ENCODE data around the gene ASB6.

ASB6 gene

DNA sequence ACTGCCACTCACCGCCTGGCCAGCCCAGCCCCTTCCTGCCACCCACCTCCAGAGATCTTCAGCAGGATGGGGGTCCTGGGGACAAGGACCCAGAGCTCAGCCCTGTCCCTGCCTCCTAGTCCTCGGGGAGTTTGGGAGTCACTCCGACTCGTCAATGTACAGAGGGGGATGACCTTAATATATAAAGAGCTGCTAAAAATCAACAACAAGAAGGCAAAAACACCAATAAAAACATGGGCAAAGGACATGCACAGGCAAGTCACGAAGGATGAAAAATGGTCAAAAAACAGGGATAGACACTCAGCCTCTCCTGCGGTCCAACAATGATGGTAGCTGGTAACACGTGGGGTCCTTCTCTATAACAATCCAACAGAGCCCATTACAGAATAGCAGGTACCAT lies 4.7 kb upstream of the ASB6 start:
- H3K4me3 ChIP-seq (ENCODE audit: low read length): no peak overlapping the region
- DNase-seq (ENCODE audit: low read depth): no peak
- TF ChIP-seq, protein P1, sequence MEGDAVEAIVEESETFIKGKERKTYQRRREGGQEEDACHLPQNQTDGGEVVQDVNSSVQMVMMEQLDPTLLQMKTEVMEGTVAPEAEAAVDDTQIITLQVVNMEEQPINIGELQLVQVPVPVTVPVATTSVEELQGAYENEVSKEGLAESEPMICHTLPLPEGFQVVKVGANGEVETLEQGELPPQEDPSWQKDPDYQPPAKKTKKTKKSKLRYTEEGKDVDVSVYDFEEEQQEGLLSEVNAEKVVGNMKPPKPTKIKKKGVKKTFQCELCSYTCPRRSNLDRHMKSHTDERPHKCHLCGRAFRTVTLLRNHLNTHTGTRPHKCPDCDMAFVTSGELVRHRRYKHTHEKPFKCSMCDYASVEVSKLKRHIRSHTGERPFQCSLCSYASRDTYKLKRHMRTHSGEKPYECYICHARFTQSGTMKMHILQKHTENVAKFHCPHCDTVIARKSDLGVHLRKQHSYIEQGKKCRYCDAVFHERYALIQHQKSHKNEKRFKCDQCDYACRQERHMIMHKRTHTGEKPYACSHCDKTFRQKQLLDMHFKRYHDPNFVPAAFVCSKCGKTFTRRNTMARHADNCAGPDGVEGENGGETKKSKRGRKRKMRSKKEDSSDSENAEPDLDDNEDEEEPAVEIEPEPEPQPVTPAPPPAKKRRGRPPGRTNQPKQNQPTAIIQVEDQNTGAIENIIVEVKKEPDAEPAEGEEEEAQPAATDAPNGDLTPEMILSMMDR (IDR thresholded peaks at IDR 0.05; ENCODE audit: insufficient read depth, low read depth, low read length, missing control alignments): no peak

DNA sequence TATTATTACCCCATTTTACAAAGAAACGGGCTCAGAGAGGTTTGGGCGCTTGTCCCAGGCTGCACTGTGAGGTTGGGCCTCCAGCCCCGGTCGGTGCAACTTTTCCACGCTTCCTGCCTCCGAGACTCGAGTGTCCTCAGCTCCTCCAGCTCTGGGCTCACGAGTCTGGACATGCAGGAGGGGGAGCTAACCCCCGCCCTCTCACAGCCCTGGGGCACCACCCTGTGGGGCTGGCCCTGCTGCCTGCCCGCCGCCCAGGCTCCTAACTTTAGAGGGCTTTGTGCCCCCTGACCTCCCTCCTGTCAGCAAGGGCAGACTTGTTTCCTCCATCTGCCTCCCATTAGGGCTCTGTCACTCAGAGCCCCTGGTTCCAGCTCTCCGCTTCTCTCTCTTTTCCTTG lies 4.3 kb upstream of the ASB6 start:
- H3K4me3 ChIP-seq (ENCODE audit: low read length): no peak overlapping the region
- no peak for DNase-seq (ENCODE audit: low read depth)
- TF ChIP-seq, protein P1 (IDR thresholded peaks at IDR 0.05; ENCODE audit: insufficient read depth, low read depth, low read length, missing control alignments): no peak

- TF ChIP-seq, protein P1 (IDR thresholded peaks at IDR 0.05; ENCODE audit: insufficient read depth, low read depth, low read length, missing control alignments): no peak
- no peak overlapping the region for H3K4me3 ChIP-seq (ENCODE audit: low read length)
- no peak for DNase-seq (ENCODE audit: low read depth)
Observed at GRCh38 chr9:129644902-129645301, 3.0 kb upstream of the ASB6 start.

DNA sequence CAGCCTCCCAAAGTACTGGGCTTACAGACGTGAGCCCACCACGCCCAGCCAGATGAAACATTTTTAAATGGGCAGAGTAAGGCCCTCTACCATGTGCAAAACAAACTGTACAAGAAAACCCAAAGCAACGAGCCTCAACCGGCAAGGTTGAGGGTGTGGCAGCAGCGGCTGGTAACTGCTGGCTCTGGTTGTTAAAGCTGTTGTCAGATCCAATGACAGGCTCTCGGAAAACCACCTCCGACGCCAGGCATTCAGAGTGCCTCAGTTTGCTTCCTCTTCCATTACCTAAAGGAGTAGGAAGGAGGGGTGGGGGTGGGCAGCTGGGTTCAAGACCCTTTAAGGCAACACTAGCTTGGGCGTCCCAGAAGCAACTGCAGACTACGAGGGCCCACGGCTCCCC lies 2.4 kb upstream of the ASB6 start:
- TF ChIP-seq, protein P1 (IDR thresholded peaks at IDR 0.05; ENCODE audit: insufficient read depth, low read depth, low read length, missing control alignments): no peak
- DNase-seq (ENCODE audit: low read depth): peak; percentile 59
- H3K4me3 ChIP-seq (ENCODE audit: low read length): no peak overlapping the region

- no peak overlapping the region for H3K4me3 ChIP-seq (ENCODE audit: low read length)
- DNase-seq (ENCODE audit: low read depth): no peak
- TF ChIP-seq, protein P1 (IDR thresholded peaks at IDR 0.05; ENCODE audit: insufficient read depth, low read depth, low read length, missing control alignments): no peak
Observed at GRCh38 chr9:129643706-129644105, 1.8 kb upstream of the ASB6 start.

DNA sequence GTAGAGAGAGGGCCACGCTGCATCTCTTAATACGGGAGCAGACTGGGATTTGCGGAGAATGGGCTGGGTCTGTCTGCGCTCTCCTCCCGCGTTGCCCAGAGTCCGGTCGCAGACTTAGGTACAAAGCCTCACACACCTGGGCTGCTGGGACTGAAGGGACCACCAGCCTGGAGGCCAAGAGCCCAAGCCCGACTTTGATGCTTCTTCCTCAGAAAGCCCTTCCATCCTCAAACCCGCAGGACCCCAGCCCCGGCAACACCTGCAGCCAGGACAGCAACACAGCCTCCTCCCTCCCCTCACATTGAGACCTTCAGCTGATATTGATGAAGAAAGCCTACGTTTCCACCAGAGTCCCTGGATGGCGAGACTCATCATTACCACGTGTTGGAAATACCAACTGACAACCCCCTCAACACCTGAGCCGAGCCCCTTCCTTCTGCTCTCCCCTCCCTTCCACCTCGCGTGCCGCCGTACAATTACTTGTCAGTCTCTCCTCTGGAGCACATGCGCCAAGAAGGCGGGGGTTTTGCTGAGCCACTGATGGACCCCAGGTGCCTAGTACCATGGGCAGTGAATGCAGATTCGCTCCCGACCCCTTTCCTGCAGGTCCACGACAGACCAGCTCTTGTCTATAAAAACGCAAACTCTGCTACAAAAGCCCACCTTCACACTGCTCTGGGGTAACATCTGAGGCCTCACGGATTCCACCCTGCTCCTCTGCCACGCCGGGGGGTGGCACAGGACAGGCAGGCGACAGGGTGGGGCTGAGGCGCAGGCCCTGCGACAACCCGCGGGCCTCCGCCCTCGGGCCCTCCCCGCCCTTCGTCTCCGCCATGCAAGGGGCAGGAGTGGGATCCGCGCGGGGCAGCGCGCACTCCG lies 841 bp downstream of the ASB6 start:
- TF ChIP-seq, protein P1 (IDR thresholded peaks at IDR 0.05; ENCODE audit: insufficient read depth, low read depth, low read length, missing control alignments): no peak
- no peak for DNase-seq (ENCODE audit: low read depth)
- H3K4me3 ChIP-seq (ENCODE audit: low read length): peak overlapping the region; percentile 85

All from epithelial cell of esophagus (primary cell).